ENCODE data around the gene FLVCR2. TPM values are rescaled to one million over a fixed set of nuclear protein-coding genes. Genes with fewer than 3 reads are reported as not detected.
A peak's percentile ranks its signal among the peaks of the same experiment; 100 is the strongest.

FLVCR2 gene
- total and polyA plus RNA-seq, 2 experiments from 2014 or later, result 0.33 TPM; not detected in 1

DNA sequence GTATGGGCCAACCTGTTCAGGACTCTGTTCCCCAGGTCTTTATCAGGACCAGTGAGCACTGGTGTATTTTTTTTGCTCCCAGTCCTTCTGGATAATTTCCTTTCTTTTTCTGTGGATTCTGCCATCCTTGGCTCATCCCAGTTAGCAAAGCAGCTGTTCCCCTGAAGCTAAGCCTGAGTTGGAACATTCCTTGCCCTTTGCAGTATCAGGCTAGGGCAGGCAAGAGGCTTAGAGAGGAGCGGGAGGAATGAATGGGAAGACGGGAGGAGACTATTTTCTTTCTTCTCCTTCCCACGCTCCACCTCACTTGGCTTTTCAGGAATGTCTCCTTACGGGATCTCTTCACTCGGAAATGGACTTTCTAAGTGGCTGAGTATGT lies 53.0 kb downstream of the FLVCR2 start:
- peak; percentile 5 for DNase-seq
- no peaks in the 10 kb centered on the region for H3K36me3 ChIP-seq (ENCODE audit: low read depth)
- TF ChIP-seq EZH2phosphoT487 (IDR thresholded peaks at IDR 0.05; ENCODE audit: insufficient read depth, low read depth), result no peak
- no peak for TF ChIP-seq EZH2 (IDR thresholded peaks at IDR 0.05; ENCODE audit: insufficient read depth, poor library complexity, severe bottlenecking)

DNA sequence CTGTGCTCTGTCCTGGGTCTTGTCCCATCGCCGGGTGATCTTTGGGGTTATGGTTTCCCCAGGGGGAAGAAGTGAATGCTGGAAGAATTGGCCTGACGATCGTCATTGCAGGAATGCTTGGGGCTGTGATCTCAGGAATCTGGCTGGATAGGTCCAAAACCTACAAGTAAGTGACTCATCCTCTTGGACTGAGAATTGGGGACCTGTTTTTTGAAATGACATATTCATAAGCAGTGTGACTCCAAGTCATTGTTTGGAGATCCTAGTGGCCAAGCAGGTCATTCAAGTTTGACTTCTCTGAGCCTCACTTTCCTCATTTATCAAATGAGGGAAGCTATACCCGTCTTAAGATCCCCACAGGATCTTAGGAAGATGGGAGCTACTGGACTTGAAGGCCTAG lies 56.4 kb downstream of the FLVCR2 start:
- no peak overlapping the region for H3K4me2 ChIP-seq (ENCODE audit: unreplicated experiment)
- WGBS, 2 experiments (ENCODE audit: low coverage in 1 of 2, low lambda C conversion rate in 2 of 2, missing lambda C conversion rate in 2 of 2), result 72 to 73% methylated on average over 5 of the region's 5 CpGs

More for the DNA sequence above, 53.0 kb downstream of the FLVCR2 start:
- Histone ChIP-seq H3K4me2 (ENCODE audit: unreplicated experiment) (no peak overlapping the region), H3K4me1 (ENCODE audit: insufficient read depth) (peaks cover 4% of the 10 kb centered on the region; the same call in 1 of the 2 replicates), H3K27me3 (replicated peaks; ENCODE audit: insufficient read depth) (peaks cover 11% of the 10 kb centered on the region), H3K79me2 (ENCODE audit: insufficient read depth) (no peaks in the 10 kb centered on the region), H3K27ac (no peak overlapping the region), H3K4me3 (no peak overlapping the region), H4K20me1 (ENCODE audit: insufficient read depth) (no peaks in the 10 kb centered on the region), H2AFZ (no peak overlapping the region), H3F3A (ENCODE audit: insufficient read depth) (no peaks in the 10 kb centered on the region), H3K9me2 (ENCODE audit: insufficient read depth) (no peaks in the 10 kb centered on the region), H3K9me3 (ENCODE audit: low read depth) (no peaks in the 10 kb centered on the region), H3K9ac (no peak overlapping the region)
- in situ Hi-C loops (cut with MboI), result no loop called here
- WGBS, 2 experiments (ENCODE audit: low coverage in 1 of 2, low lambda C conversion rate in 2 of 2, missing lambda C conversion rate in 2 of 2), result 27 to 28% methylated on average over 5 of the region's 5 CpGs

DNA sequence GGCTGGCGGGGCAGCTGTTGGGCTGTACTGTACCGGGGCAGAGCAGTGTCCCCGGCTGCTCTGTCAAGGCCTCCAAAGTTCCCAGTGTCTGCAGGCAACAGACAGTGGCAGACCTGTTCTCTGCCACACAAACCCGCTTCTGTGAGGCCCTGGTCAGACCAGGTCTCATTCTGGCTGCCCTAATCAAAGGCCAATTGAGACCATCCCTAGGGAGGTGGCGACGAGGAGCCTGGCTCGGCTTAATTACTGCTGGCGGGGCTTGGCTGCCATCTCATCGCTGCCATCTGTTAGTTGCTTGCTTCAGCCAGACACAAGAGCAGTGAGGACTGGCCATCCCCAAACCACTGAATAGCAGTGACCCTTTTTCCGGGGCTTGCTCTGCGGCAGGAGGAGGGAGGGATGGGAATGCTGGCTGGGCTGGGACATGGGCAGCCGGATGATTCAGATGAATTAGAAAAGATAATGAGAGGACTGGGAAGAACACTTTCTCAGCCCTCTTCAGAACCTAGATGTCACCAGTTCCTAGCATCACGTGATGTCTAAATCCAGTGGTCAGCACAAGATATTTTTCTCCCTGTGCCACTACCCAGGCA lies 57.8 kb downstream of the FLVCR2 start:
- Histone ChIP-seq H3K79me2 (ENCODE audit: insufficient read depth) (no peaks in the 10 kb centered on the region), H3K9ac (no peak overlapping the region), H3K9me2 (ENCODE audit: insufficient read depth) (no peaks in the 10 kb centered on the region), H2AFZ (no peak overlapping the region), H3K27me3 (replicated peaks; ENCODE audit: insufficient read depth) (peaks cover 6% of the 10 kb centered on the region), H3K4me2 (ENCODE audit: unreplicated experiment) (peak overlapping the region; percentile 15), H4K20me1 (ENCODE audit: insufficient read depth) (no peaks in the 10 kb centered on the region), H3F3A (ENCODE audit: insufficient read depth) (no peaks in the 10 kb centered on the region), H3K9me3 (ENCODE audit: low read depth) (no peaks in the 10 kb centered on the region), H3K27ac (no peak overlapping the region), H3K4me3 (no peak overlapping the region), H3K36me3 (ENCODE audit: low read depth) (no peaks in the 10 kb centered on the region), H3K4me1 (ENCODE audit: insufficient read depth) (peaks cover 6% of the 10 kb centered on the region; the same call in 1 of the 2 replicates)
- TF ChIP-seq EZH2phosphoT487 (IDR thresholded peaks at IDR 0.05; ENCODE audit: insufficient read depth, low read depth) (no peak), EZH2 (IDR thresholded peaks at IDR 0.05; ENCODE audit: insufficient read depth, poor library complexity, severe bottlenecking) (no peak)
- 31% methylated on average over 13 of the region's 13 CpGs for WGBS, 2 experiments (ENCODE audit: low coverage in 1 of 2, low lambda C conversion rate in 2 of 2, missing lambda C conversion rate in 2 of 2)
- DNase-seq, result peak; percentile 55
- in situ Hi-C loops (cut with MboI), result no loop called here

More for the DNA sequence above, 56.4 kb downstream of the FLVCR2 start:
- Histone ChIP-seq H3K9ac (no peak overlapping the region), H3K27me3 (replicated peaks; ENCODE audit: insufficient read depth) (peaks cover 6% of the 10 kb centered on the region), H3K4me1 (ENCODE audit: insufficient read depth) (peaks cover 6% of the 10 kb centered on the region; the same call in 1 of the 2 replicates), H3K79me2 (ENCODE audit: insufficient read depth) (no peaks in the 10 kb centered on the region), H3K4me3 (no peak overlapping the region), H3F3A (ENCODE audit: insufficient read depth) (no peaks in the 10 kb centered on the region), H3K36me3 (ENCODE audit: low read depth) (no peaks in the 10 kb centered on the region), H3K9me3 (ENCODE audit: low read depth) (no peaks in the 10 kb centered on the region), H2AFZ (no peak overlapping the region), H3K27ac (no peak overlapping the region), H3K9me2 (ENCODE audit: insufficient read depth) (no peaks in the 10 kb centered on the region), H4K20me1 (ENCODE audit: insufficient read depth) (no peaks in the 10 kb centered on the region)
- in situ Hi-C loops (cut with MboI), result no loop called here
- TF ChIP-seq EZH2 (IDR thresholded peaks at IDR 0.05; ENCODE audit: insufficient read depth, poor library complexity, severe bottlenecking) (no peak), EZH2phosphoT487 (IDR thresholded peaks at IDR 0.05; ENCODE audit: insufficient read depth, low read depth) (no peak)
- DNase-seq, result no peak

DNA sequence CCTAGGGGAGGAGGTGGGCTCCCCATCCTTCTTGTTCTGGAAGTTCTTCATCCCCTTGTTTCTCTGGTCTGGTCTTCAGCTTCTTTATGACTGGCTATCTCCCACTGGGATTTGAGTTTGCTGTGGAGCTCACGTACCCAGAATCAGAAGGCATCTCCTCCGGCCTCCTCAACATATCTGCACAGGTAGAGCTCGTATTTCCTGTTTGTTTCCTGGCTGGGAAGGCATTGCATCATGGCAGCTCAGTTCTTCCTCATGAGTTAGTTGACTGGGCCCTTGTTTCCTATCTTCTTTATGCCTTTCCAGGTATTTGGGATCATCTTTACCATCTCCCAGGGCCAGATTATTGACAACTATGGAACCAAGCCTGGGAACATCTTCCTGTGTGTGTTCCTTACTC lies 62.5 kb downstream of the FLVCR2 start:
- Histone ChIP-seq H3K36me3 (ENCODE audit: low read depth) (no peaks in the 10 kb centered on the region), H3K4me2 (ENCODE audit: unreplicated experiment) (no peak overlapping the region), H3K27me3 (replicated peaks; ENCODE audit: insufficient read depth) (no peaks in the 10 kb centered on the region), H3K27ac (no peak overlapping the region), H3K9me3 (ENCODE audit: low read depth) (no peaks in the 10 kb centered on the region), H3K79me2 (ENCODE audit: insufficient read depth) (no peaks in the 10 kb centered on the region), H3K4me1 (ENCODE audit: insufficient read depth) (peaks cover 9% of the 10 kb centered on the region), H4K20me1 (ENCODE audit: insufficient read depth) (no peaks in the 10 kb centered on the region), H2AFZ (no peak overlapping the region), H3K9ac (no peak overlapping the region), H3K9me2 (ENCODE audit: insufficient read depth) (no peaks in the 10 kb centered on the region), H3K4me3 (no peak overlapping the region), H3F3A (ENCODE audit: insufficient read depth) (no peaks in the 10 kb centered on the region)
- TF ChIP-seq EZH2phosphoT487 (IDR thresholded peaks at IDR 0.05; ENCODE audit: insufficient read depth, low read depth) (no peak), EZH2 (IDR thresholded peaks at IDR 0.05; ENCODE audit: insufficient read depth, poor library complexity, severe bottlenecking) (no peak)
- in situ Hi-C loops (cut with MboI), result loop anchor here (5.0 kb wide), 1 partner anchor 49 kb away; no protein-coding TSS in a partner anchor
- DNase-seq, result no peak
- WGBS, 2 experiments (ENCODE audit: low coverage in 1 of 2, low lambda C conversion rate in 2 of 2, missing lambda C conversion rate in 2 of 2), result 55 to 61% methylated on average over 3 of the region's 3 CpGs

All from GM23248 (cell line).